ENCODE results near the gene NELFE. TPM values are rescaled to one million over a fixed set of nuclear protein-coding genes. Genes with fewer than 3 reads are reported as not detected.
"Not testable (repeated sequence)": the region's sequence is repeated elsewhere in the genome, so short reads cannot be mapped to it uniquely, and the experiment has no call there.

Gene NELFE
- total RNA-seq, 2 experiments from 2014 or later = 76.1 to 94.8 TPM

DNA sequence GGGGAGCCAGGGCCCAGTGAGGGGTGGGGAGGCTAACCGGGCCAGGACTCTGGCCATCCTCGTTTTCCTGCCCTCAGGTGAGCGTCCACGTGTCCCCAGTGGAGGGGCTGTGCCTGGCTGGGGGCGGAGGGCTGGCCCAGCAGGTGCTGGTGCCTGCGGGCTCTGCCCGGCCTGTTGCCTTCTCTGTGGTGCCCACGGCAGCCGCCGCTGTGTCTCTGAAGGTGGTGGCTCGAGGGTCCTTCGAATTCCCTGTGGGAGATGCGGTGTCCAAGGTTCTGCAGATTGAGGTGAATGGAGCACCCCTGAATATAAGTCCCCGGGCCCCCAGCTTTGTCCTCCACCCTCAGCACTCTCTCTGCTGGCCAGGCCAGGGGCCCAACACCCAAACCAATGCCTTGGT, 35.6 kb upstream of the NELFE start:
- not testable (repeated sequence) for H3K9me3 ChIP-seq (ENCODE audit: low read length); H3K9me2 ChIP-seq (ENCODE audit: insufficient read depth, low read length); DNase-seq (ENCODE audit: low spot score)

DNA sequence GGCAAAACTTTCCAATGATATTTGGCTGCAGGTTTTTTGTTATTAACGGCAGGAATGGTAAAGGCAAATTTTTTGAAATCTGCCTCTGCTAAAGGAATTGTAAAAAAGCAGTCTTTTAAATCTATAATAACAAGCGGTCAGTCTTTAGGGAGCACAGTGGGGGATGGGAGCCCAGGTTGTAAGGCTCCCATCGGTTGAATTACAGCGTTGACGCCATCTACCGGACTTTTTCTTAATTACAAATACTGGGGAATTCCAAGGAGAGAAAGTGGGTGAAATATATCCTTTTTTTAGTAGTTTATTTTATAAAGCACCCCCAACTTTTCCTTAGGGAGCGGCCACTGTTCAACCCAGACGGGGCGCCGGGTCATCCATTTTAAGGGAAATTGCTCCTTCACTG, 30.6 kb upstream of the NELFE start:
- H3K9me2 ChIP-seq (ENCODE audit: insufficient read depth, low read length); H2AFZ ChIP-seq (ENCODE audit: low read length); BruUV-seq (replicated peaks); H4K20me1 ChIP-seq (ENCODE audit: insufficient read depth, low read length); H3K4me1 ChIP-seq (ENCODE audit: insufficient read depth, low read length, poor library complexity, severe bottlenecking); intact Hi-C loops (cut with micrococcal nuclease; ENCODE audit: unreplicated experiment); H3K36me3 ChIP-seq (ENCODE audit: insufficient read depth, low read length); CTCF ChIA-PET (ENCODE audit: unreplicated experiment); H3K79me2 ChIP-seq (ENCODE audit: insufficient read depth, low read depth, low read length); H3K4me2 ChIP-seq (ENCODE audit: low read length); POLR2A ChIA-PET; H3K4me3 ChIP-seq (ENCODE audit: low read depth, low read length, poor library complexity, severe bottlenecking); DNase-seq (ENCODE audit: low spot score); H3K9me3 ChIP-seq (ENCODE audit: low read length); H3K27ac ChIP-seq (ENCODE audit: low read depth, low read length, poor library complexity, severe bottlenecking): not testable (repeated sequence)

More for the DNA sequence above, 35.6 kb upstream of the NELFE start:
- H3K4me2 ChIP-seq (ENCODE audit: low read length); H4K20me1 ChIP-seq (ENCODE audit: insufficient read depth, low read length); H3K27ac ChIP-seq (ENCODE audit: low read depth, low read length, poor library complexity, severe bottlenecking); CTCF ChIA-PET (ENCODE audit: unreplicated experiment); BruUV-seq (replicated peaks); H3K4me3 ChIP-seq (ENCODE audit: low read depth, low read length, poor library complexity, severe bottlenecking); H2AFZ ChIP-seq (ENCODE audit: low read length); POLR2A ChIA-PET; H3K36me3 ChIP-seq (ENCODE audit: insufficient read depth, low read length); intact Hi-C loops (cut with micrococcal nuclease; ENCODE audit: unreplicated experiment); H3K79me2 ChIP-seq (ENCODE audit: insufficient read depth, low read depth, low read length); H3K4me1 ChIP-seq (ENCODE audit: insufficient read depth, low read length, poor library complexity, severe bottlenecking): not testable (repeated sequence)

DNA sequence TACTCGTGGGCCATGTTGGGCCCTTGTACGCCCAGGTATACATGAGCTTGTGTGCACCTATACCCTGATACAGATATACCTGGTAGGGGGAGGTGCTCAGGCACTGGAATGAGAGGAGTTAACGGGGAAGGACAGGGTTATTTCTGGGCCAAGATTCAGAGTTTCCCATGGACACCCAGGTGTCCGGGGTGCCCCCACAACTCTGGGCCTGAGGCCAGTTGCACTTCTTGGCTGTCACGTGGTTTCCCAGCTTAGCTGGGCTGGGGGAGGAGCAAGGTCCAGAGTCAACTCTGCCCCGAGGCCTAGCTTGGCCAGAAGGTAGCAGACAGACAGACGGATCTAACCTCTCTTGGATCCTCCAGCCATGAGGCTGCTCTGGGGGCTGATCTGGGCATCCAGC, 23.0 kb upstream of the NELFE start, which contains the start of gene C4A:
C4A (plus strand) TSS at position 314 of the 400 bp plus-strand sequence; CDS start at position 365, 51 bp downstream.
- intact Hi-C loops (cut with micrococcal nuclease; ENCODE audit: unreplicated experiment); H3K27ac ChIP-seq (ENCODE audit: low read depth, low read length, poor library complexity, severe bottlenecking); H3K9me2 ChIP-seq (ENCODE audit: insufficient read depth, low read length); DNase-seq (ENCODE audit: low spot score); H3K9me3 ChIP-seq (ENCODE audit: low read length); CTCF ChIA-PET (ENCODE audit: unreplicated experiment); H4K20me1 ChIP-seq (ENCODE audit: insufficient read depth, low read length); H3K4me3 ChIP-seq (ENCODE audit: low read depth, low read length, poor library complexity, severe bottlenecking); H2AFZ ChIP-seq (ENCODE audit: low read length); H3K79me2 ChIP-seq (ENCODE audit: insufficient read depth, low read depth, low read length); H3K36me3 ChIP-seq (ENCODE audit: insufficient read depth, low read length); BruUV-seq (replicated peaks); H3K4me2 ChIP-seq (ENCODE audit: low read length); POLR2A ChIA-PET; H3K4me1 ChIP-seq (ENCODE audit: insufficient read depth, low read length, poor library complexity, severe bottlenecking): not testable (repeated sequence)

GRCh38 chr6:31980998-31981397, 22.2 kb upstream of the NELFE start:
- CTCF ChIA-PET (ENCODE audit: unreplicated experiment); H3K4me2 ChIP-seq (ENCODE audit: low read length); DNase-seq (ENCODE audit: low spot score); H3K36me3 ChIP-seq (ENCODE audit: insufficient read depth, low read length); H3K27ac ChIP-seq (ENCODE audit: low read depth, low read length, poor library complexity, severe bottlenecking); H3K4me3 ChIP-seq (ENCODE audit: low read depth, low read length, poor library complexity, severe bottlenecking); BruUV-seq (replicated peaks); H3K4me1 ChIP-seq (ENCODE audit: insufficient read depth, low read length, poor library complexity, severe bottlenecking); H3K79me2 ChIP-seq (ENCODE audit: insufficient read depth, low read depth, low read length); intact Hi-C loops (cut with micrococcal nuclease; ENCODE audit: unreplicated experiment); POLR2A ChIA-PET; H4K20me1 ChIP-seq (ENCODE audit: insufficient read depth, low read length); H2AFZ ChIP-seq (ENCODE audit: low read length); H3K9me2 ChIP-seq (ENCODE audit: insufficient read depth, low read length); H3K9me3 ChIP-seq (ENCODE audit: low read length): not testable (repeated sequence)

- CTCF ChIA-PET (ENCODE audit: unreplicated experiment); BruUV-seq (replicated peaks); H3K9me3 ChIP-seq (ENCODE audit: low read length); H3K9me2 ChIP-seq (ENCODE audit: insufficient read depth, low read length); H2AFZ ChIP-seq (ENCODE audit: low read length); H3K27ac ChIP-seq (ENCODE audit: low read depth, low read length, poor library complexity, severe bottlenecking); intact Hi-C loops (cut with micrococcal nuclease; ENCODE audit: unreplicated experiment); H3K4me3 ChIP-seq (ENCODE audit: low read depth, low read length, poor library complexity, severe bottlenecking); H3K4me2 ChIP-seq (ENCODE audit: low read length); H3K4me1 ChIP-seq (ENCODE audit: insufficient read depth, low read length, poor library complexity, severe bottlenecking); H4K20me1 ChIP-seq (ENCODE audit: insufficient read depth, low read length); H3K36me3 ChIP-seq (ENCODE audit: insufficient read depth, low read length); H3K79me2 ChIP-seq (ENCODE audit: insufficient read depth, low read depth, low read length); DNase-seq (ENCODE audit: low spot score): not testable (repeated sequence)
- POLR2A ChIA-PET = interaction anchor here (0.5 to 0.9 kb wide), 2 partner anchors 15 to 1928 kb away, joined by 4 to 6 read pairs; no protein-coding TSS in a partner anchor
Measured at GRCh38 chr6:31980195-31980876, 21.6 kb upstream of the NELFE start.
